Natural killer cell (primary cell): ENCODE measurements around the gene FYN. TPM values are rescaled to one million over a fixed set of nuclear protein-coding genes. Genes with fewer than 3 reads are reported as not detected.

ENCODE experiments used
- ATAC-seq, 3 donors: fragments of 150-1000 bp in 2 of 3; fragments of 200-7000 bp in 1 of 3; cut with Tn5 transposase; 1 replicate in 1 of 3; 2 replicates in 2 of 3; pipeline ENCODE4 v1.10.0; 2021; ENCODE audit warnings: mild to moderate bottlenecking in 2 of 3, moderate library complexity in 2 of 3
- DNase-seq, 2 donors: peaks; one replicate each; pipeline versions ENCODE4 v3.0.0 to v3.0.0-alpha.2; 2013 to 2021; ENCODE audit warnings: mixed read lengths in 1 of 2
- H3K27ac ChIP-seq: one replicate; pipeline ENCODE4 v1.5.1; 2013; ENCODE audit warnings: mild to moderate bottlenecking, low read length
- H3K27me3 ChIP-seq: one replicate; pipeline ENCODE4 v1.6.1; 2013; ENCODE audit warnings: low read length; ENCODE audit not compliant: control insufficient read depth, insufficient read depth
- H3K36me3 ChIP-seq: one replicate; pipeline ENCODE4 v1.6.1; 2013; ENCODE audit warnings: low read length; ENCODE audit not compliant: control insufficient read depth, insufficient read depth
- H3K4me1 ChIP-seq: one replicate; pipeline ENCODE4 v1.6.1; 2013; ENCODE audit warnings: low read length; ENCODE audit not compliant: control insufficient read depth, insufficient read depth
- H3K4me3 ChIP-seq: one replicate; pipeline ENCODE4 v1.5.1; 2013; ENCODE audit warnings: low read length
- H3K9me3 ChIP-seq: one replicate; pipeline ENCODE4 v1.6.1; 2013; ENCODE audit warnings: low read length; ENCODE audit not compliant: control insufficient read depth, insufficient read depth
- H3K27ac Mint-ChIP-seq, 2 donors: one replicate each; pipeline ENCODE4 v1.8.0; 2022; ENCODE audit warnings: mild to moderate bottlenecking in 2 of 2, mixed read lengths in 2 of 2, moderate library complexity in 1 of 2
- H3K27me3 Mint-ChIP-seq, 2 donors: one replicate each; pipeline ENCODE4 v1.8.0; 2022; ENCODE audit warnings: low read depth in 2 of 2, mixed read lengths in 2 of 2
- H3K36me3 Mint-ChIP-seq: one replicate; pipeline ENCODE4 v1.8.0; 2022; ENCODE audit warnings: mixed read lengths
- H3K4me1 Mint-ChIP-seq, 2 donors: one replicate each; pipeline ENCODE4 v1.8.0; 2022; ENCODE audit warnings: mixed read lengths in 2 of 2
- H3K4me3 Mint-ChIP-seq: one replicate; pipeline ENCODE4 v1.8.0; 2022; ENCODE audit warnings: mild to moderate bottlenecking, moderate library complexity, mixed read lengths
- H3K9me3 Mint-ChIP-seq, 2 donors: one replicate each; pipeline ENCODE4 v1.8.0; 2022; ENCODE audit warnings: mixed read lengths in 2 of 2
- CTCF ChIP-seq: fragments of 200-600 bp; IDR thresholded peaks from one replicate; pipeline ENCODE4 v1.8.0; 2022; ENCODE audit warnings: antibody characterized with exemption
- WGBS: methylation state at CpG from one replicate; pipeline ENCODE4 v1.1.7; 2013; ENCODE audit warnings: missing lambda C conversion rate; ENCODE audit not compliant: insufficient coverage; 5-methylcytosine and 5-hydroxymethylcytosine counted together
- intact Hi-C: fragments of 100-400 bp; cut with micrococcal nuclease; formaldehyde crosslinking; loops from one replicate; pipeline ENCODE4 v1.14.2; 2022
- total RNA-seq, 4 donors: library from RNA; stranded (reverse); fragments of 120-200 nt in 1 of 4; gene quantifications; one replicate each; pipeline versions ENCODE4 v1.2.3 to v1.2.4, GENCODE V29; 2013 to 2022

FYN gene
- total RNA-seq, 3 donors from 2014 or later (not counting 1 experiment from before 2014, with no cell fraction given): 616 to 757 (median 713) TPM

DNA sequence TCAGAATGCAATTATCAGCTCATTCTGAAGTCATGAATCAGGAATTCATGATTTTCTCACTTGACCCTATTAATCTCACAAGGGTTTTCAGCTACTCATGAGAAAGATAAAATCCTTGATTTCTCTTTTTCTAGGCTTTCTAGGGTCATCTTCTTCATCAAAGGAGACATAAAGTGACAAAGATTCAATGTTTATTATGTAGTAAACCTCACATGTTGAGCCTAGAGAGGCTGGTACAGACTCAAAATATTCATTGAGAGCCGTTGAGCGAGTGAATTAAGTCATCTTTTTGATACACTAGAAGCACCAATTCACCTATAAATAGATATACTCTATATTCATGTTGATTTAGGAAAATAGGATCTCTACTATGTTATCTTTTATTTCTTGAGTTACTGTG lies 162.8 kb downstream of the FYN start:
- intact Hi-C loops: loop anchor here (1.0 to 2.0 kb wide), 6 partner anchors 94 to 453 kb away; partner anchors contain the start of gene FYN
- Histone ChIP-seq H3K27me3 (no peaks in the 10 kb centered on the region), H3K27ac (peak overlapping the region; percentile 56), H3K4me1 (peaks cover 51% of the 10 kb centered on the region), H3K9me3 (no peaks in the 10 kb centered on the region), H3K4me3 (no peak overlapping the region), H3K36me3 (peaks cover 78% of the 10 kb centered on the region)
- H3K4me1 Mint-ChIP-seq: peaks cover 60 to 67% of the 10 kb centered on the region in 2 donors
- no CpG with 5 or more reads among the region's 2 CpGs for WGBS
- ATAC-seq: no peak
- no peaks in the 10 kb centered on the region for H3K27me3 Mint-ChIP-seq
- peak overlapping the region; percentile 98 to 100 for H3K27ac Mint-ChIP-seq
- H3K4me3 Mint-ChIP-seq: peak overlapping the region; percentile 31
- no peak for TF ChIP-seq CTCF
- peaks cover 19% of the 10 kb centered on the region for H3K36me3 Mint-ChIP-seq
- DNase-seq: peak in 1 of 2 donors; percentile 30
- H3K9me3 Mint-ChIP-seq: no peaks in the 10 kb centered on the region

- H3K27ac ChIP-seq: peak overlapping the region; percentile 56
- Mint-ChIP-seq H3K27me3 (no peaks in the 10 kb centered on the region), H3K4me3 (peak overlapping the region; percentile 58), H3K27ac (peak overlapping the region; percentile 98 to 100), H3K4me1 (peaks cover 53 to 61% of the 10 kb centered on the region in 2 donors), H3K9me3 (no peaks in the 10 kb centered on the region), H3K36me3 (peaks cover 19% of the 10 kb centered on the region)
- intact Hi-C loops: loop anchor here (1.0 to 2.0 kb wide), 6 partner anchors 94 to 453 kb away; partner anchors contain the start of gene FYN
- TF ChIP-seq CTCF: peak; percentile 76
- H3K4me1 ChIP-seq: peaks cover 44% of the 10 kb centered on the region
- H3K4me3 ChIP-seq: no peak overlapping the region
- peak; percentile 81 for ATAC-seq
- DNase-seq: peak in 1 of 2 donors; percentile 86
- H3K27me3 ChIP-seq: no peaks in the 10 kb centered on the region
- peaks cover 81% of the 10 kb centered on the region for H3K36me3 ChIP-seq
- 82% methylated on average over 3 of the region's 5 CpGs for WGBS
- H3K9me3 ChIP-seq: no peaks in the 10 kb centered on the region
Measured at GRCh38 chr6:111709615-111710398, 163.4 kb downstream of the FYN start.

DNA sequence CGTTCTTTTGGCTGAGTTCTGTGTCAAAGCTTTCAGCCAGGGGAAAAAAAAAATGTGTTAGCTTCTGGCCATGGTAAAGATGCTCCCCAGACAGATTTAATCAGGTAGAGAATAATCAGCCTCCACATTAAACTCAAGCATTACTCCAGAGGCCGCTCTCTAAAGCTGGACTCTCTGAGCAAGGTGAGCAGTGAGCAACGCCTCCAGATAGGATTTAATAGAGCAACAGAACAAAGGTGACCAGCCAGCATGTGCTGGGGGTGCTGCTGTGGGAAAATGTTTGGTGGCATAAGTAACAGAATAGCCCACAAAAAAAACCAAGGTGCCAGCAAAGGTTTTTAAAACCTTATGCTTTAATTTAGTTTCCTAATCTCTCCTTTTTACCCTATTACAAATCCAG lies 164.1 kb downstream of the FYN start:
- Mint-ChIP-seq H3K27ac (peak overlapping the region; percentile 98 to 100), H3K4me3 (no peak overlapping the region), H3K27me3 (no peaks in the 10 kb centered on the region), H3K36me3 (peaks cover 17% of the 10 kb centered on the region), H3K4me1 (peaks cover 47 to 55% of the 10 kb centered on the region in 2 donors), H3K9me3 (no peaks in the 10 kb centered on the region)
- Histone ChIP-seq H3K27ac (no peak overlapping the region), H3K4me3 (no peak overlapping the region), H3K27me3 (no peaks in the 10 kb centered on the region), H3K36me3 (peaks cover 82% of the 10 kb centered on the region), H3K4me1 (peaks cover 40% of the 10 kb centered on the region), H3K9me3 (no peaks in the 10 kb centered on the region)
- intact Hi-C loops: no loop called here
- no peak for DNase-seq
- no peak for ATAC-seq
- WGBS: 69% methylated on average over 3 of the region's 3 CpGs
- TF ChIP-seq CTCF: no peak
